DMS79 treated with DMSO at 0.1 percent for 48 hours (cell line): ENCODE measurements around the gene AUNIP.

Experiments used
- DNase-seq: peaks from one replicate; lab custom pipeline; 2025; lab: John Stamatoyannopoulos, UW

AUNIP gene

DNA sequence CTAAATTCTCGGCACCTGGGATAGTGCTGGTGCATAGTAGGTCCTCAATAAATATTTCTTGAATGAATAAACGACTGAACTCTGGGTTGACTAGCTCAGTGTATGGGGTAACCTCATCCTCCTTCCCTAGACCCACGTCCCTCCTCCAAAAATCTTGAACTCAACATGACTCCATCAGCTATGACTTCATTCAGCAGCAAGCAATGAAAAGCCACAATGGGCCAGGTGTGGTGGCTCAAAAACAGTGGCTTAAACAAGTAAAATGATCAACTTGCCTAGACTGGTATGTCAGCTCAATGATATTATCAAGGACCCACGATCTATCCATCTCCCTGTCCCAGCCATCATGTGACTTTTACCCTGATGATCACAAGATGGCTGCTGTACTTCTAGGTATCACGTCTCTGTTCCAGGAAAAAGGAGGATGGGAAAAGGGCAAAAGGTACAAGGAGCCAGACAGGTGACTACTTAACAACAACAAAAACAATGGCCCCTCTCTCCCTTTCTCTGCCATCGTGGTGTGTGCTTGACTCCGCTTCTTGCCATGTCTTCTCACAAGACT lies 29.2 kb upstream of the AUNIP start:
- no peak for DNase-seq

DNA sequence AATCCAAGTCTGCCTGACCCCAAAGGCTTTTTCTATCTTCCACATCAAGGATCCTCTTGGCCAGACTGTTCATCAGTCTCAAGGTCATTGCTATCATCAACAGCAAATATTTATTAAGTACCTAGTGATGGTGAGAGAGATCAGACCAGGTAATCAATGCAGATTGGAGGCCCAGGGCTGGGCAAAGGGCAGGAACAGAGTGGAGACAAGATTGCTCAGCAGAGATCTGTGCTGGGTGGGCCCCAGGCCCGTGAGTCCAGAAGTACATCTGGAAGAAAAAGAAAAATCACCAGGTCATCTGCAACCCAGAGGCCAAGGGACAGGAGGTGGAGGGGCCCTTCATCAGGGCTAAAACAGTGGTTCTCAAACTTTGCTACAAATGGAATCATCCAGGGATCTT lies 26.3 kb upstream of the AUNIP start:
- DNase-seq: no peak

DNA sequence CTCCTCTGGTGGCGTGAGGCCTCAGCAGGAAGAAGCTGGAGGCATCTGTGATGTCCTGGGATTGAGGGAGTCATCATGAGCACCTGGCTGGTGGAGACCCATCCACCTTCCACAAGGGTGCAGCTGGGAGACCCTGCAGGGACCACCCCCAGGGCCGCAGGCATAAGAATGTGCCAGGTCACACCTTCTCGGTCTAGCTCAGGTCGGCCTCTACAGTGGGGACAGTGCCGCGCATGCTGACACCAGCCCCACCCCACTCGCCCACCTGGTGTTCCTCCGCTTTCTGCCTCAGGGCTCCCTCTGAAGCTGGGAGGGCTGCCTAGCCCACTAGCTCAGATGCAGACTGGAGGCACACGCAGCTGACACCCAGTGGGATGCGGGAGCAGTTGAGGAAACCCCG lies 22.0 kb upstream of the AUNIP start:
- DNase-seq: no peak

DNA sequence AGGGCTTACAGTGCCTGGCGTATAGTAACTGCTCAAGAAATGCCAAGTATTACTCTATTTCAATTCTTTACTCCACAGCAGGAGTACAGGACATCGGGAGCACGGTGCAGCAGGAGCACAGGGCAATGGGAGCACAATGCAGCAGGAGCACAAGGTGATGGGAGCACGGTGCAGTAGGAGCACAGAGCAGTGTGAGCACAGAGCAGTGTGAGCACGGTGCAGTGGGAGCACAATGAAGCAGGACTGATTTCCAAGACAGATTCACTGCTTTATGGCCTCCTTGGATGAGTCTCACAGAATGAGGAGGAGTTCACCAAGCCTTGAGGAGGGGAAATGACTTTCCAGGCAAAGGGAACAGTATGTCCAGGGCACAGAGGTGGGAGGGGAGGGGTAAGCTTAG lies 21.3 kb upstream of the AUNIP start:
- no peak for DNase-seq

DNA sequence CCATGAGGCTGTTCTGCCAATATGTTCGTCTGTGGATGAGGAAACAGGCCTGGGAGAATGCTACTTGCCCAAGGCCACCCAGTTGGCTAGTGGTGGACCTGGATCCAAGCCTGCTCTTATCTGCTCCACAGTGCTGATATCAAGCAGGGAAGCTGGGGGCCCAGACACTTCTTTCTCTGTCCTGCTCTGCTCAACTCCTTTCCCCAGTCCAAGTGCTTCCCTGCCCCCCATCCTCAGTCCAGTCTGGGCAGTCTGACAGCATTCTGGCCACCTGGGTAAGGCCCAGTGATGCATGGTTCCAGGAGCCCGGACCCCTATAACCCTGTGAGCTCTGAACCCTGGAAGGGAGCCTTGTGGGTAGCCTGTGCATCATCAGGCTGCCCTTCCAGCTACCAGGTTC lies 20.4 kb upstream of the AUNIP start:
- no peak for DNase-seq

DNA sequence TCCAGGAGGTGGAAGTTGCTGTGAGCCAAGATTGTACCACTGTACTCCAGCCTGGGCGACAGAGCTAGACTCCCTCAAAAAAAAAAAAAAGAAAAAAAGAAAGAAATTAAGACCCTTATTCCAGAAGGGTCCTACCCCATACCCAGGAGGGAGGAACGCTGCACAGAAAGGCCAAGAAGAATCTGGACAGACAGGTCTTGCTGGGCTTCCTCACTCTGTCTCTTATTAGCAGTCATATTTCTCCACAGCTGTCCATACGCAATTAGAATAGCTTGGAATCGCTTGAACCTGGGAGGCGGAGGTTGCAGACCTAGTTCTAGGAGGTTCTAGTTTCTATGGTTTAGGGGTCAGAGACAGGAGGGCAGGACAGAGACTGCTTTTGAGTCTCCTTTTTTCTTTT lies 19.4 kb upstream of the AUNIP start:
- no peak for DNase-seq

DNA sequence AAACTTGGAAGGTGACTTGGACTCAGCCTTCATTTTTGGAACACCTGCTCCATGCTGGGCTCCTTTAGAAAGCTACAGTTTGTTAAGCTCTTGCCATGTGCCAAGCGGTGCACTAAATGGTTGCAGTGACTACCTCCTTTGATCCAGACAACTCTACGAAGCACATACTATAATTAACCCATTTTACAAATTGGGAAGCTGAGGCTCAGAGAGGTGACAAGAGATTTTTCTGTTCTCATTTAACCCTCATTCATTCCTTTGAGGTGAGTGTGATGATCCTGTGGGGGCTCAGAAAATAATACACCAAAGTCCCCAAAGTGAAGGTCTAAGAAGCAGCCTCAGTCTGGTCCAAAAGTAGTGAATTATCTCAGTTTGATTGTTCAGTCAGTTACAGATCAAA lies 17.9 kb upstream of the AUNIP start:
- no peak for DNase-seq

DNA sequence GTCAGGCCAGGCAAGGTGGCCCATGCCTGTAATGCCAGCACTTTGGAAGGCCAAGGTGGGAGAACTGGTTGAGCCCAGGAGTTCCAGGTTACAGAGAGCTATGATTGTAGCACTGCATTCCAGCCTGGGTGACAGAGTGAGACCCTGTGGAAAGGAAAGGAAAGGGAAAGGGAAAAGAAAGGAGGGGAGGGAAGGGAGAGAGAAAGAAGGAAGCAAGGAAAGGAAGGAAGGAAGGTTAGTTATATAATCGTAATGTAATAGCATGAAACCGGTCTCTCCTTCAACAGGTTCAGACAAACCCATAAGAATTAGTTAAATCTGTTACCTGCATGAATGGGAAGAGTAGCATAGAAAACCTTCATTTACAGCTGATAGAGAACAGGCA lies 17.4 kb upstream of the AUNIP start:
- no peak for DNase-seq

DNA sequence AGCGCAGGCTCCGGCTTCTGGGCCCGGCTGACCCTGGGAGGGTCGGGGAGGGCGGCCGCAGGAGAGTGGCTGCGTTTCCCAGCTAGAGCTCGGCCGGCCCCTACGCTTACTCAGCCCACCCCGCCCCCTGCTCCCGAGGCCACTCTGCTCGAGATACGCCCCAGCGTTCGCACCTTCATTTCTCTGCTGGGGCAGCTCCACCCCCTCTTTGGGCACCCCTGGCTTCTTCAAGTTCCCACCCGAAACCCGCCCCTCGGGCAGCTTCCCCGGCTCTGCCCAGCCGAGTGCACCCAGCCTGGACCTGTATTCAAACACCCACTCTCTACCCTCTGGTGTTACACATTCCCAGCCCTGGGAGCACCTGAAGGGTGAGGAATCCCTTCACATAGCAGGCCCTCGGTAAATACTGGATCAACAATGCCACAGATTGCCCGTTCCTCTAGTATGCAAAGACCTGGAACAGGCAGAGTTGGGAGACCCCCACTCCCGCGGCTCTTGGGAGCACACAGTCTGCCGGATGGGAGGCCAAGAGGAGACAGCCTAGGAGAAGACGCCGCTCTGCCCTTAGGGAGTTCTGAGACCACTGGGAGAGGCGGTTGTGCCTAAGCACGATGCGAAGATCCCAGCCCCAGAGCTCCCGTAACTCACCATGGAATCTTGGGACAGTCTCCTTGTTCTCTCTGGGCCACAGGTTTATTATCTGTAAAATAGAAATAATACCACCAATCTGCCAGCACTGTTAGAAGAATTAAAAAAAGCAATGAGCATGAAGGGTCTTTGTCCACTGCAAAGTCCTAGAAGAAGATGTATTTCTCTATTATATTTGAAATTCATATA lies 16.8 kb upstream of the AUNIP start:
- peak; percentile 41 for DNase-seq

DNA sequence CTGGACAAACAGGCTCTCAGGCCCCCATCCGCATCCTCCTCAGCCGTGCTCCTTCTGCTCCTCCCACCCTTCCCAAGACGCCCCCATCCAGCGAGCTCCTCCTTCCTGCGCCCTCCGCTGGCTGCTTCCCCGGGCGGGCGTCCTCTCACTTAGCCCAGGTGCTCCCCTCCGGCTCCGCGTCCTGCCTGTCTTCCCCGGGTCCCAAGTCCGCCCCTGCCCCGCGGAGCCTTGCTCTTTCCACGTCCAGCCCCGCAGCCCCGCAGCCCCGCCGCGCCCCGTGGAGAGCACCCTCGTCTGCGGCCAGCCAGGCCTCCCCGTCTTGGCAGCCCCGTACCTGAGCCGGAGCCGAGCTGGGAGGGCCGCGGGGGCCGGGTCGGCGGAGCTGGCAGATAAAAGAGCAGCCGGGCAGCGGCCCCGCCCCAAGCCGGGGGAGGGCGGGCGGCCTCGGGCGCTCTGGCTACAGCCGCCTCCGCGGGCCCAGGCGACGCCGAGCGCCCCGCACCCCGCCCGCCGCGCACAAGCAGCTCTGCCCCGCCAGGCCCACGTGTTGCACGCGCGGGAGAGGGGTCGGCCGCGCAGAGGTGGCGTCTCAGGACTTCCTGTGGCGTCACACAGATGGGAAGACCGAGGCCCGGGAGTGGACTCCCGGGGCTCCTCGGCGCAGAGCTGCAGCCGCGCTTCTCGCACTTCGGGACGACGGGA lies 16.0 kb upstream of the AUNIP start, which contains the start of gene PAQR7:
PAQR7 (minus strand) TSS at position 555 of the 702 bp plus-strand sequence. CDS start 11,869 bp downstream, outside the sequence.
- peak; percentile 72 for DNase-seq

DNA sequence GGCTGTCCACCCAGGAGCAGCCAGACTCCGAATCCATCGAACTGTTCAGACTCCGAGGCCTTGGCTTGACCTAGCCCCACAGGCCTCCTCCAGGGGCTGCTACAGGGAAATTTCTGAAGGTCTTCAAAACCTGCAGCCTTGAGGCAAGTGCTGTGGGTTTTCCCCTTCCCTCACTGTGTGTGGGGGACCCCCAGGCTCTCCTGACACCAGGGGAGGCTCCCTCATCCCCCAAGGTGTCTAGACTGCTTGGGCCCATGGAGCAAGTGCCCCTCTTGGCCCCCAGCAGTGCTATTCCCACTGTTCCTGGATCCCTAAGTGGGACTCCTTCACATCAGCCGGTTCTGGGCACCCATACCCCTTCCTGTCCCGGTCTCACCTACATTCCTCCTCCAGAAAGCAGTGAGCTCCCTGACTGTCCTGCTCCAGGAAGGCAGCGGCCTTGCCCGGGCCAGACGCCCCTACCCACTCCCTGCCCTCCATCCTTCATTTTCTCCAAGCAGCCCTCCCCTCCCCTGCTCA lies 15.4 kb upstream of the AUNIP start:
- no peak for DNase-seq

DNA sequence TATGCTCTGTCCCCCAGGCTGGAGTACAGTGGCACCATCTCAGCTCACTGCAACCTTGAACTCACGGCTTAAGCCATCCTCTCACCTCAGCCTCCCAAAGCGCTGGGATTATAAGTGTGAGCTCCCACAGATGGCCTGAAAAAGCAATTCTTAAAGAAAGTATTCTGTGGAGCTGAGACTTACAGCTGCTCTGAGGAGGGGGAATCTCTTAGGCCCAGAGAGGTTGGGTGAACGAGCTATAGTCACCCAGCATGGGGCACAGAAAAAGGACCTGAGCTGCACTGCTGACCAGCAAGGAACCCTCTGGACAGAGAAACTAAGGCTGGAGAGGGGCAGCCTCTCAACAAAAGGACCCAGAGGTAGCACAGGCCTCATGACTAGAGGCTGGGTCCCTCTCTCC lies 15.0 kb upstream of the AUNIP start:
- no peak for DNase-seq

DNA sequence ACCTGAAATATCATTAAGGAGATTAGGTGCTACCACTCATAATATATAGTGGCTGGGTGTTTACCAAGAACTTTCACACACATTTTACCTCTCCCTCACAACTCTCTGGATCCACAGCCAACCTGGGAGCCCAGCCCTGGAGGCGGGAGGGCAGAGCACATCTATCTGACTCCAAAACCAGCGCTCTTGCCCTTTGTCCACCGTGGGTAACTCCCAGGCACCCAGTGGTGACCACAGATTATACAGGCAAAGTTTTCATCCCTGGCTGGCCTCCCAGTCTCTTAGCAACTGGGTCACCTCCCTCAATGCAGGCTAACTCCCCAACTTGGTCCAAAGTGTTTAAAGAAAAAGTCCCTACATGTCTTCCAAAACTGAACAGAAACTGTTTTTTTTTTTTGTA lies 13.9 kb upstream of the AUNIP start:
- no peak for DNase-seq

DNA sequence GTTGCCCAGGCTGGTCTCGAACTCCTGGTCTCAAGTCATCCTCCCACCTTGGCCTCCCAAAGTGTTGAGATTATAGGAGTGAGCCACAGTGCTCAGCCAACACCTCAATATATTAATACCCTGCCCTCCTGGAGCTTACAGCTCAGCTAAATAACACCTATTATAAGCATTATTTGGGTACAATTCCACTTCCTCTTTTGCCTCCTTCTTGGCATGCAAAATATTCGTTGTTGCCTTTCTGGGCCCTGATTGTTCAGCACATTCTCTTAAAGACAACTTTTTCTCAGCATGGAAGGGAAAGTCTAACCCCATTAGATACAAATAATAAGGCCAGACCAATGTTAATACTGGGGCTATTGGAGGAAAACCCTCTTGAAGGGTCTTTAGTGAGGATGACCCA lies 13.5 kb upstream of the AUNIP start:
- no peak for DNase-seq

DNA sequence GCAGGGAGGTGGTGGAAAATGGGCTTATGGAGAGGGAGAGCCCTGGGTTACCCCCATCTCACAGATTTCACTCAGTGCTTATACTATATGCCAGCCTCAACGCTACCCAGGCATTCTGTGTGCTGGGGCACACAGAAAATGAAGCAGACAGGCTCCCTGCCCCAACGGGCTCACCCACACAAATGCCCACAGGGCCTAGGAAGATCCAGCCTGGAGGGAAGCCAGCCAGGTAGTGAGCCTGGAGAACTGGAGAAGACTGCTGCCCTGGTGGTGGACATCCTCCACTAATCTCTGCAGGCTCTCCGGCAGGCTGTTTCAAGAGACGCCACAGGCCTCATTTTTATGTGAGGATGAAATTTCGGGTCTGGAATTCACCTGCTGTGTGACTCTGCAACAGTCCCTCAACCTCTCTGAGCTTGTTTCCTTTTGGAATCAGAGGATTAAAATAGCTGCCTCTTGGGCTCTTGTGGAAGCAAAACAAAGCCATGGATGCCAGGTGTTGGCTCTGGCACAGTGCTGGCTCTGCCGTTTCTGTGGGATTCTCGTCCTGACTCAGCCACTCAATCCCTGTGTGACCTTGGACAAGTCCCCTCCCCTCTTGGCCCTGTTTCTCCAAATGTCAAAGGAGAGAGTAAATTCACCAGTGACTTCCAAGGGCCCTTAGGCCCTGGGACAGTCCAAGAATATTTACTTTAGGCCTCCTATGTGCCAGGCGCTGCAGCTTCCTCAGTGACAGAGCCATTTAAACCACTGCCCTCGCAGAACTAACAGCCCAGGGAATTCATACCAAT lies 12.6 kb upstream of the AUNIP start:
- DNase-seq: no peak

DNA sequence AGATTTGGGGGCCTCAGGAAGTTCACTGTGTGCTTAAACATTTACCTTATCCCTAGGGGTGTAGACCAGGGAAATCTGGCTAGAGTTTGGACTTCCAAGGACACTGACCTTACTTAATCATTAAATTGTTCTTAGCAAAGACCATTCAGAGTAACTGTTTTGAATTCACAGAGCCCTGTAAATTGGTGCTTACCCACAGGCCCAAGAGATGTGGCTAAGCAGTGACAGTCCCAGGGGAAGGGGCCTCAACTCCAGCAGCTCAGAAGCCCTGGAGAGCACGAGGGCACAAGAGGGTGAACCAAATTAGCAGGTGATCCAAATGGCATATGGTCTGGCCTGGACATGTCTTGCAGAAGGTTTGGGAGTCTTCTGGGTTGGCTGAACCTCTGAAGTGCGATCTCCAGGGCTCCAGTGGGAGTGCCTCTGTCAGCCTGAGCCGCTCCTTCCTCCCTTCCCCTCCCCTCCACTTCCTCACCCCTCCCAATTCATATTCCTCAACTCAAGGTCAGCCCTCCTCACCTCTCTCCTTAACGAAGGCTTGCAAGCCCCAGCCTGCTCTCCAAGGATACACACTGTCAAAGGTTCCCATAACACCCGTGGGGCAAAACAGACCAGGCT lies 11.9 kb upstream of the AUNIP start:
- no peak for DNase-seq

DNA sequence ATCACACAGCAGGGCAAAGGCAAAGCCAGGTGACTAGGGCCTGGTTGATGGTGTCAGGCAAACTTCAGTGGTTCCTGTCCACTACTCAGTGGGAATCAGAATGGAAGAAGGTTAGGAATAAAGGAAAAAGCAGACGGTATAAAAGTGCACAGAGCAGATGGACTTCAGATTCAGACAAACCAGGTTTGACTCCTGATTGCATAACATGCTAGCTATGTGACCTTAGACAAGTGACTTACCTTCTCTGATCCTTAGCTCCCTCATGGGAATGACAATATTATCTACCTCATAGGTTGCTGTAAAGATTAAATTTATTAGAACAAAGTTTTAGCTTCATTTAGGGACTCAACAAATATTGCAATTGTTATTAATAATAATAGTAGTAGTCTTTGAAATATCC lies 11.4 kb upstream of the AUNIP start:
- DNase-seq: no peak

DNA sequence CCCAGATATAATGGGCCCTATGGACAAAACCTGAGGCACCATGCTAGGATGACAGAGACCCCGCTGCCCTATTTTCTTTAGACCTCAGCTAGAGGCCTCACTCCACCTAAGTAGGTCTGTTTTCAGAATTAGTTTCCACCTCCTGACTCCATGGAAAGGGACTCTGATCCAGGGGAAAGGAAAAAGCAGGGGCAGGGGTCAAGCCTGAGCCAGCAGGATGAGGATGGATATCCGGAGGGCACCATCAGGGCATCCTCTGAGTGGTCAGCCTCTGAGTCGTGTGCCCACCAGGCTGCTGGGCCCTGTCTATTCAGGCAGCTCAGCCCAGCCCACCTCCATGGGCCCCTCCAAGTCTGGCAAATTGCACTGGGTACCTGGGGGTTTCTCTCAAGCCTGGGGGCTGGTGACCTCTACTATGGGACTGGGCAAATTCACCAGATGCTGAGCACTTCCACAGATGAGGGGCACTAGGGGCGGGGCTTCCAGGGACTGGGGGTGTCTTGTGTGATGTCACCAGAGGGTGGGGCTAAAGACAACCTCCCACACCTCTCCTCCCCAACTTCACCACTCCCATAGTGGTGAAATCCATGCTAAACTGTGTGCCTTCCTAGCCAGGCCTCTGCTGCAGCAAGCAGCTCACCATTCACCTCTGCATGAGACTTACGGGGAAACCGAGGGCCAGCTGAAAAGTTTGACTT lies 10.8 kb upstream of the AUNIP start:
- DNase-seq: no peak

DNA sequence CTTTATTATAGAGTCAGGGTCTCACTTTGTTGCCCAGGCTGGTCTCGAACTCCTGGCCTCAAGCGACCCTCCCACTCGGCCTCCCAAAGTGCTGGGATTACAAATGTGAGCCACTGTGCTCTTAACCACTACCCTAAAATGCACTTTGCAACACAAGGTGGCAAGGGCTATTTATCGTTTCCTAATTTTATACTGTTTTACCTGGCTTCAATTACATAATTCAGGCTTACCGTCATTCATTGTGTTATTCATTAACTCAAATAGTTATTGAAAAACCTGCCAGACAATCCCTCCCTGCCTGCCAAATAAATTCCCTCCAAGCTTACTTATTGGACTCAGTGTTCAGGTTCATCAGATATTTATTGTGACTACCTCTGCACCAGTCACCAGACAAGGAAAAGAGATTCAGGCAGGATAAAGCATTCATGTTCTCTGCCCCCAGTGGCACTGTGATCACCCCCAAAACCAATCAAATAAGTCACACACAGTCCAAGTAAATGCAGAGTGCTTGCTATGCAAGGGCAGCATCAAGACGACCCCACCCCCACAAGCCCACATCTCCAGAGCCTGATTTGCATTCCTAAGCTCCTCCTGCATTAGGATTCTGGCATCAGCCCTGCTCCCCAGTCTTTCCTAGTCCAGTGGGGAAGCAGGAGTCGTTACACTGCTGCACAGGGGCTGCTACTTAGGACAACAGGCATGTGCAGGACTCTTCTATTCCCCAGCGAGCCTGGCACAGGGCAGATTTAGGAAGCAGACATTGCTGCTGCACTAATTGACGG lies 8.1 kb upstream of the AUNIP start:
- DNase-seq: no peak

DNA sequence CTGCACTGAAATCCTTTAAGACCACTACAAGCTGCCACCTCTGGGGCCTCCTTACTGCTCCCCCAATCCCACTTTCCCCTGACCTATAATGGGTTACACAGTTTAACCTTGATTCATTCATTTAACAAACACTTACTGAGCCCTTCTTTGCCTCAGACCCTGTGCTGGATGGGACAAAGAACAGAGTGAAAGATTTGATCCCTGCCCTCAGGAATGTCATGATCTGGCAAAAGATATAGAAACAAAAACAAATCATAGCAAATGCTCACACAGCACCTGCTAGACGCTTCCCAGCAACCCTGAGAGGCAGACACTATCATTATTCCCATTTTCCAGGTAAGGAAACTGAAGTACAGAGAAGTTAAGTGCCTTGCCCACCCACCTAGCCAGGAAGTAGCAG lies 7.0 kb upstream of the AUNIP start:
- DNase-seq: no peak
